Esophagus muscularis mucosa (tissue), 4 donors: Measurements from ENCODE around the gene TRERF1. TPM values are rescaled to one million over a fixed set of nuclear protein-coding genes. Genes with fewer than 3 reads are reported as not detected.

Experiments used
- DNase-seq: peaks from one replicate; pipeline ENCODE4 v3.0.0-alpha.2; 2017; ENCODE audit errors: extremely low spot score
- H3K27ac ChIP-seq, 4 donors: fragments of 200-600 bp; sonication (generic); replicated peaks in 1 of 4; 1 replicate in 3 of 4; 2 replicates in 1 of 4; pipeline ENCODE4 v1.5.1; 2016 to 2019; ENCODE audit warnings: mild to moderate bottlenecking in 1 of 4
- H3K27me3 ChIP-seq, 4 donors: fragments of 200-600 bp; sonication (generic); one replicate each; pipeline versions ENCODE4 v1.5.1 to v1.6.0; 2016 to 2019
- H3K36me3 ChIP-seq, 4 donors: fragments of 200-600 bp; sonication (generic); one replicate each; pipeline ENCODE4 v1.5.1; 2016 to 2019
- H3K4me1 ChIP-seq, 4 donors: fragments of 200-600 bp; sonication (generic); one replicate each; pipeline ENCODE4 v1.5.1; 2016 to 2019
- H3K4me3 ChIP-seq, 4 donors: fragments of 200-600 bp; sonication (generic); 1 replicate in 2 of 4; 2 replicates in 2 of 4; pipeline ENCODE4 v1.5.1; 2016 to 2019; ENCODE audit warnings: mild to moderate bottlenecking in 4 of 4, moderate library complexity in 1 of 4
- H3K9me3 ChIP-seq, 4 donors: fragments of 200-600 bp; sonication (generic); 1 replicate in 3 of 4; 2 replicates in 1 of 4; pipeline ENCODE4 v1.5.1; 2016 to 2019
- EP300 ChIP-seq: sonication (generic); formaldehyde crosslinking; IDR thresholded peaks from one replicate; pipeline ENCODE4 v1.6.1; 2017; ENCODE audit warnings: antibody characterized with exemption
- POLR2A ChIP-seq: fragments of 450-650 bp; IDR thresholded peaks from one replicate; pipeline ENCODE4 v1.6.1; 2017; ENCODE audit warnings: antibody characterized with exemption, moderate library complexity, mild to moderate bottlenecking, low read depth
- POLR2AphosphoS5 ChIP-seq, 2 donors: sonication (generic); formaldehyde crosslinking; IDR thresholded peaks; one replicate each; pipeline ENCODE4 v1.6.1; 2017; ENCODE audit warnings: antibody characterized with exemption in 2 of 2
- WGBS: methylation state at CpG from one replicate; pipeline ENCODE4 v1.1.5; 2018; 5-methylcytosine and 5-hydroxymethylcytosine counted together
- intact Hi-C: fragments of 100-400 bp; cut with DNase I; formaldehyde crosslinking; loops from one replicate; pipeline ENCODE4 v1.15.1; 2023
- total RNA-seq, 4 donors: library from RNA; depleted of rRNA; stranded (reverse); fragments of >200 nt; gene quantifications; one replicate each; pipeline versions ENCODE4 v1.1.0 to v1.2.1, GENCODE V29; 2016
- TF ChIP-seq, protein P1 (sequence below), 3 experiments: fragments of 200-600 bp in 2 of 3; fragments of 450-650 bp in 1 of 3; sonication (generic) in 2 of 3; IDR thresholded peaks; one replicate each; pipeline ENCODE4 v1.5.1; 2017 to 2019; ENCODE audit warnings: antibody characterized with exemption in 3 of 3, mild to moderate bottlenecking in 2 of 3, moderate library complexity in 1 of 3

Gene TRERF1
- total RNA-seq, 4 donors from 2014 or later = 4.6 to 8.6 (median 6.4) TPM

DNA sequence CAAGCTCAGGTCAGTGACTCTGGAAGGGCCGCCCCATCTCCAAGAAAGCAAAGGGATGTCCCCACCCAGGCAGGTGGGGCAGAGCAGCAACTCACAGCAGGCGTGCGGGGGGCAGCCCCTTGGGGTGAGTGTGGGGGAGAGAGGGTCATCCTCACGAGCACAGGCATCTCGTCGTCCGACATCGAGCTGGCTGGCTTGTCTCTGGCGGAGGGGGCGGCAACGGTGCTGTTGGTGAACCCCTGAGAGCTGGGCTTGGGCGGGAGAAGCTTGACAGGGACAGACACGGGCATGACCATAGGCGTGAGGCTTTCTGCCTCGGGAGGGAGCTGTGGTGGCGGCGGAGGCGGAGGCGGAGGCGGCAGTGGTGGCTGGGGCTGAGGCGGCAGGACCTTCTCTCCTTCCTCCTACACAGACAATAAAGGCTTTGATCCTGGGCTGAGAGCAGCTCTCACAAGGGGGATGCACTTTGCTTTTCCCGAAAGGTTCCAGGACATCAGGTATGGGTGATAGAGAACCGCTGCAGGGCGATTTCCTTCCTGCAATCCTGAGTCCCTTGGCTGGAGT lies 188.5 kb downstream of the TRERF1 start:
- Histone ChIP-seq H3K4me3 (no peak overlapping the region), H3K27ac (peak overlapping the region in 1 of 4 donors; percentile 7), H3K4me1 (peaks cover 13 to 29% (median 23%) of the 10 kb centered on the region in 4 donors), H3K27me3 (no peaks in the 10 kb centered on the region), H3K36me3 (peaks cover 0 to 27% (median 14%) of the 10 kb centered on the region in 4 donors), H3K9me3 (no peaks in the 10 kb centered on the region)
- no peak for TF ChIP-seq EP300
- no peak for TF ChIP-seq POLR2AphosphoS5 (IDR thresholded peaks at IDR 0.05)
- TF ChIP-seq, protein P1, sequence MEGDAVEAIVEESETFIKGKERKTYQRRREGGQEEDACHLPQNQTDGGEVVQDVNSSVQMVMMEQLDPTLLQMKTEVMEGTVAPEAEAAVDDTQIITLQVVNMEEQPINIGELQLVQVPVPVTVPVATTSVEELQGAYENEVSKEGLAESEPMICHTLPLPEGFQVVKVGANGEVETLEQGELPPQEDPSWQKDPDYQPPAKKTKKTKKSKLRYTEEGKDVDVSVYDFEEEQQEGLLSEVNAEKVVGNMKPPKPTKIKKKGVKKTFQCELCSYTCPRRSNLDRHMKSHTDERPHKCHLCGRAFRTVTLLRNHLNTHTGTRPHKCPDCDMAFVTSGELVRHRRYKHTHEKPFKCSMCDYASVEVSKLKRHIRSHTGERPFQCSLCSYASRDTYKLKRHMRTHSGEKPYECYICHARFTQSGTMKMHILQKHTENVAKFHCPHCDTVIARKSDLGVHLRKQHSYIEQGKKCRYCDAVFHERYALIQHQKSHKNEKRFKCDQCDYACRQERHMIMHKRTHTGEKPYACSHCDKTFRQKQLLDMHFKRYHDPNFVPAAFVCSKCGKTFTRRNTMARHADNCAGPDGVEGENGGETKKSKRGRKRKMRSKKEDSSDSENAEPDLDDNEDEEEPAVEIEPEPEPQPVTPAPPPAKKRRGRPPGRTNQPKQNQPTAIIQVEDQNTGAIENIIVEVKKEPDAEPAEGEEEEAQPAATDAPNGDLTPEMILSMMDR (IDR thresholded peaks at IDR 0.05) = no peak
- no peak for DNase-seq
- intact Hi-C loops = loop anchor here (5.0 to 10.0 kb wide), 2 partner anchors 192 to 284 kb away; partner anchors contain the start of gene TRERF1
- WGBS = 90% methylated on average over 21 of the region's 24 CpGs

DNA sequence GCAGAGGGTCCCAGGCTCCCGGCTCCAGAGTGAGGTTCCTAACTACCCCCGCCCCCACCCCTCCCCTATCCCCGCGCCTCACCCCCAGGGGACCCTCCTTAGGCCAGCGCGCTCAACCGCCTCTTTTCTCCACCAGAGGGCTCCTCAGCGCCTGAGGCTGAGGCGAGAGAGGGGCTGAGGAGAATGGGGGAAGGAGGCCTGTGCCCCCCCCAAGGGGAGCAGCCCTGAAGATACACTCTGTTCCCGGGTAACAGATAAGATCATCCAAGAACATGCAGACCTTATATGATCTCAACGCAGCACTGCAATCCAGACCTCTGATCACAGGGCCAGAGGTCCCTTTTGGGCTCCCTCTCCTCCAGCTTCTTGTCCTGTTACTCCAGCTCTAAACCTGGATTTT lies 190.8 kb downstream of the TRERF1 start:
- H3K27me3 ChIP-seq = no peaks in the 10 kb centered on the region
- 45% methylated on average over 6 of the region's 11 CpGs for WGBS
- peaks cover 13 to 29% (median 23%) of the 10 kb centered on the region in 4 donors for H3K4me1 ChIP-seq
- TF ChIP-seq EP300 (no peak), POLR2A (no peak), POLR2AphosphoS5 (IDR thresholded peaks at IDR 0.05) (no peak)
- TF ChIP-seq, protein P1 (IDR thresholded peaks at IDR 0.05) = peak; percentile 36 to 63 (median 49)
- H3K36me3 ChIP-seq = peaks cover 0 to 40% (median 15%) of the 10 kb centered on the region in 4 donors
- intact Hi-C loops = loop anchor here (5.0 to 10.0 kb wide), 2 partner anchors 194 to 286 kb away; partner anchors contain the start of gene TRERF1
- H3K4me3 ChIP-seq = no peak overlapping the region
- H3K9me3 ChIP-seq = no peaks in the 10 kb centered on the region
- no peak for DNase-seq
- H3K27ac ChIP-seq = peak overlapping the region in 2 of 4 donors; percentile 6 to 24

DNA sequence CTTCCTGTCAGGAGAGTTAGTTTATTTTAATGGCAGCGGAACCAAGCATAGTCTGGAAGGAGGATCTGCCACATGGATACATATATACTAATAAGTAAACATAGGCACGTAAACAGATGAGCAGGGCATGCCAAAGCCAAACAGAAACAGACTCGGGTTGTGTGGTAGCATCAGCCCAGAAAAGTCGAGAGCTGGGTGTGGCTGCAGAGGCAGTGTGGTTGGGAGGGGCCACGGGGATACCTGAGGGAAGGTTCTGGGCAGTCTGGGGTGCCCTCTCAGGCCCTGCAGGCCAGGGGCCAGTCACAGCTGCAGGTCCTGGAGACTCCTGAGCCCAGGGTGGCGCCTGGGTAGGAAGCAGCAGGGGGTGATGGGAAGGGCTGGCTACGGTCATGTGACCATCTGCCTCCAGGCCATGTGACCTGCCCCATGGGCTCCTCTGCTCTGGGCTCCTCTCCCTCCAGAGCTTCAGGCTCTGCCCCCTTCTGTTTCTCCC lies 191.3 kb downstream of the TRERF1 start:
- peak overlapping the region in 1 of 4 donors; percentile 24 for H3K27ac ChIP-seq
- WGBS = 72% methylated on average over 5 of the region's 7 CpGs
- peaks cover 1 to 43% (median 15%) of the 10 kb centered on the region in 4 donors for H3K36me3 ChIP-seq
- H3K4me3 ChIP-seq = no peak overlapping the region
- H3K9me3 ChIP-seq = no peaks in the 10 kb centered on the region
- TF ChIP-seq POLR2AphosphoS5 (IDR thresholded peaks at IDR 0.05) (no peak), EP300 (no peak), POLR2A (no peak)
- TF ChIP-seq, protein P1 (IDR thresholded peaks at IDR 0.05) = no peak
- H3K27me3 ChIP-seq = no peaks in the 10 kb centered on the region
- no peak for DNase-seq
- intact Hi-C loops = loop anchor here (5.0 to 10.0 kb wide), 2 partner anchors 194 to 287 kb away; partner anchors contain the start of gene TRERF1
- H3K4me1 ChIP-seq = peaks cover 13 to 29% (median 23%) of the 10 kb centered on the region in 4 donors

DNA sequence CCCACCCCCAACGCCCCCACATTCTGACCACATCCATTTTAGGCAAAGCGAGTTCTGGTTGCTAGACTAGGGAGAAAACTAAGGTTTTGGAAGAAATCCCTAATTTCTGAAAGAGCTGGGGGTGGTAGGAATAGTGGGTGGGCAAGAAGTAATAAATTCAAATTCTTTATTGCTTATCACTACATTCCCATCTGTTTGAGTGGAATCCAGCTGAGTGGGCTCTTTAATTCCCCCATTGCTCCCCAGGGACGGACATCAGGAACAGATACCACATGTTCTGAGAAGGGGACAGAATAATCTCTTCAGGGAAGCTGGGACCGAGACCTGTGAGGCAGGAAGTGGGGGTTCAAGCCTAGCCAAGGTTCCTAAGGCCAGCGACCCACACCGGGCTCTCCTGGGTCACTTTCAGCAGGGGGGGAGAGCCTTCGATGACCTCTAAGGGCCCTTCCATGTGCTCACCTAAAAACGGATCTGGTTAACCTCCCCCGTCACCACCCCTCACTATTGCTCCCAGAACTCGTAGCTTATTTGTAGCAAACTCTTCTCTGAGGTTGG lies 191.8 kb downstream of the TRERF1 start:
- 77% methylated on average over 10 of the region's 10 CpGs for WGBS
- TF ChIP-seq POLR2A = no peak
- no peak for TF ChIP-seq EP300
- no peak for TF ChIP-seq POLR2AphosphoS5 (IDR thresholded peaks at IDR 0.05)
- TF ChIP-seq, protein P1 (IDR thresholded peaks at IDR 0.05) = no peak
- Histone ChIP-seq H3K27me3 (no peaks in the 10 kb centered on the region), H3K27ac (peak overlapping the region in 2 of 4 donors; percentile 24 to 28), H3K4me1 (peaks cover 13 to 29% (median 23%) of the 10 kb centered on the region in 4 donors), H3K4me3 (no peak overlapping the region), H3K36me3 (peaks cover 3 to 48% (median 18%) of the 10 kb centered on the region in 4 donors), H3K9me3 (no peaks in the 10 kb centered on the region)
- intact Hi-C loops = loop anchor here (5.0 to 10.0 kb wide), 2 partner anchors 195 to 287 kb away; partner anchors contain the start of gene TRERF1
- no peak for DNase-seq
